ENCODE measurements around the gene MMP25. TPM values are rescaled to one million over a fixed set of nuclear protein-coding genes. Genes with fewer than 3 reads are reported as not detected.
A peak's percentile ranks its signal among the peaks of the same experiment; 100 is the strongest.

MMP25 gene
- total RNA-seq, 4 donors from 2014 or later: 1.2 to 38.8 (median 2.2) TPM

DNA sequence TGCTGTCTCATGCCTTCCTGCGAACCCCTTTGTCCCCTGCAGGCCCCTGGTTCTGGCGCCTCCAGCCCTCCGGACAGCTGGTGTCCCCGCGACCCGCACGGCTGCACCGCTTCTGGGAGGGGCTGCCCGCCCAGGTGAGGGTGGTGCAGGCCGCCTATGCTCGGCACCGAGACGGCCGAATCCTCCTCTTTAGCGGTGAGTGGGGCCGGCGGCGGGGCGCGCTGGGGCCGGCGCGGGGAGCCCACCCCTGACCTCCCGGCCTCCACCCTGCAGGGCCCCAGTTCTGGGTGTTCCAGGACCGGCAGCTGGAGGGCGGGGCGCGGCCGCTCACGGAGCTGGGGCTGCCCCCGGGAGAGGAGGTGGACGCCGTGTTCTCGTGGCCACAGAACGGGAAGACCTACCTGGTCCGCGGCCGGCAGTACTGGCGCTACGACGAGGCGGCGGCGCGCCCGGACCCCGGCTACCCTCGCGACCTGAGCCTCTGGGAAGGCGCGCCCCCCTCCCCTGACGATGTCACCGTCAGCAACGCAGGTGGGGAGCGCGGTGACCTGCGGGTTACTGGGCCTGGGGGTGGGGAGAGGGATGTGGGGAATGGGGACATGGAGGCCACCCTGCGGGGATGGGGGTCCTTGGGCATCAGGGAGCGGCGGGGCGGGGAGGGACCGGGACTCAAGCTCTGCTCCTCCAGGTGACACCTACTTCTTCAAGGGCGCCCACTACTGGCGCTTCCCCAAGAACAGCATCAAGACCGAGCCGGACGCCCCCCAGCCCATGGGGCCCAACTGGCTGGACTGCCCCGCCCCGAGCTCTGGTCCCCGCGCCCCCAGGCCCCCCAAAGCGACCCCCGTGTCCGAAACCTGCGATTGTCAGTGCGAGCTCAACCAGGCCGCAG lies 12.0 kb downstream of the MMP25 start:
- no peak for DNase-seq (ENCODE audit: low spot score)
- TF ChIP-seq, protein P1, sequence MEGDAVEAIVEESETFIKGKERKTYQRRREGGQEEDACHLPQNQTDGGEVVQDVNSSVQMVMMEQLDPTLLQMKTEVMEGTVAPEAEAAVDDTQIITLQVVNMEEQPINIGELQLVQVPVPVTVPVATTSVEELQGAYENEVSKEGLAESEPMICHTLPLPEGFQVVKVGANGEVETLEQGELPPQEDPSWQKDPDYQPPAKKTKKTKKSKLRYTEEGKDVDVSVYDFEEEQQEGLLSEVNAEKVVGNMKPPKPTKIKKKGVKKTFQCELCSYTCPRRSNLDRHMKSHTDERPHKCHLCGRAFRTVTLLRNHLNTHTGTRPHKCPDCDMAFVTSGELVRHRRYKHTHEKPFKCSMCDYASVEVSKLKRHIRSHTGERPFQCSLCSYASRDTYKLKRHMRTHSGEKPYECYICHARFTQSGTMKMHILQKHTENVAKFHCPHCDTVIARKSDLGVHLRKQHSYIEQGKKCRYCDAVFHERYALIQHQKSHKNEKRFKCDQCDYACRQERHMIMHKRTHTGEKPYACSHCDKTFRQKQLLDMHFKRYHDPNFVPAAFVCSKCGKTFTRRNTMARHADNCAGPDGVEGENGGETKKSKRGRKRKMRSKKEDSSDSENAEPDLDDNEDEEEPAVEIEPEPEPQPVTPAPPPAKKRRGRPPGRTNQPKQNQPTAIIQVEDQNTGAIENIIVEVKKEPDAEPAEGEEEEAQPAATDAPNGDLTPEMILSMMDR (IDR thresholded peaks at IDR 0.05): no peak
- ATAC-seq (ENCODE audit: low FRiP score): peak; percentile 16

DNA sequence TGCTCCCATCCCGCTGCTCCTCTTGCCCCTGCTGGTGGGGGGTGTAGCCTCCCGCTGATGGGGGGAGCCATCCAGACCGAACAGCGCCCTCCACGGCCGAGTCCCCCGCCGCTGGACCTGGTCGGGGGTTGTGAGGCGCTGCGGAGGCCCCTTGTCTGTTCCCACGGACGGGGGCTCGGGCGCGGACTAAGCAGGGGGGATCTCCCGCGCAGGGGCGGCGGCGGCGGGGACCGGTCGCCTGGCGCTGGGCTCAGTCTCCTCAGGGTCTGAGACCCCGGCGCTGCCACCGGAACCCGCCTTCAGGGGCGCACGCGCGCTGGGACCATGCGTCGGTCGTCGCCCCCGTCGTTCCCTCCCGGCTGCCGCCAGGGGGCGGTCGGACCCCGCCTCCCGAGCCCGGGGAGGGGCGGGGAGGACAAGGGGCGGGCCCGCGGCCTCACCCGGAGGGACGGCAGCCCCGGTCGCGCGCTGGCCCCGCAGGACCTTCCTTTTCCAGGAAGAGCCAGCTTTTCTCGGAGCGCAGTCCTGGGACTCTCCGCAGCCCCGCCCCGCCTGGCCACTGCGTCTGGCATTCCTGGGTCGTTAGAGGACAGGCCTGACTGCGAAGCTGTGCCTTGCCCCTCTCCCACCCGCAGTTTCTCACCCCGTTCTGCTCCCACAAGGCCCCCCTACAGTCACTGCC lies 12.8 kb downstream of the MMP25 start:
- ATAC-seq (ENCODE audit: low FRiP score): peak; percentile 91

DNA sequence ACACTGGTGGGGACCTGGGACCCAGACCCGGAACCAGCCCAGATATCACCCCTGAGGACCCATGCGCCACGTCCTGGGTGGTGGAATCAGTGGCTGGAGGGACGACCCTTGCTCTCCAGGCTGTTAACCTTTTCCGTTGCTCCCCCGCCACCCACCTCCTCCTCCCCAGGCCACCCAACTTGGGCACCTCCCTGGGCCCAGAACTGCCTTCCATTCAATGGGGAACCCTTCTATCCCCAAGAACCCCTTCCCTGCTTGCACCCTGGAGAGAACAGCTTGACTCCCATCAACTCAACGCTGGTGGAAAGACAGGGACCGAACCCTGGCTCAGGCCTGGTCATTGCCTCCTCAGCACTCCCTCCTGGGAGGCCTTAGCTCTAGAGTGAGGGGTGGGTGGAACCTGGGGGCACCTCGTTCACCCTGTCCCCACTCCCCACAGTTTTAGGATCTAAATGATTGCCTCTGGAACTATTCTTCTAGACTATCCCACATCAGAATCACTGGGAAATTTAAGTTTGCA lies 13.4 kb downstream of the MMP25 start:
- ATAC-seq (ENCODE audit: low FRiP score): peak; percentile 5
- DNase-seq (ENCODE audit: low spot score): no peak
- TF ChIP-seq, protein P1 (IDR thresholded peaks at IDR 0.05): no peak

More for the DNA sequence above, 12.8 kb downstream of the MMP25 start:
- DNase-seq (ENCODE audit: low spot score): peak; percentile 42
- TF ChIP-seq, protein P1 (IDR thresholded peaks at IDR 0.05): peak in 2 of 3 donors; percentile 86 to 97

DNA sequence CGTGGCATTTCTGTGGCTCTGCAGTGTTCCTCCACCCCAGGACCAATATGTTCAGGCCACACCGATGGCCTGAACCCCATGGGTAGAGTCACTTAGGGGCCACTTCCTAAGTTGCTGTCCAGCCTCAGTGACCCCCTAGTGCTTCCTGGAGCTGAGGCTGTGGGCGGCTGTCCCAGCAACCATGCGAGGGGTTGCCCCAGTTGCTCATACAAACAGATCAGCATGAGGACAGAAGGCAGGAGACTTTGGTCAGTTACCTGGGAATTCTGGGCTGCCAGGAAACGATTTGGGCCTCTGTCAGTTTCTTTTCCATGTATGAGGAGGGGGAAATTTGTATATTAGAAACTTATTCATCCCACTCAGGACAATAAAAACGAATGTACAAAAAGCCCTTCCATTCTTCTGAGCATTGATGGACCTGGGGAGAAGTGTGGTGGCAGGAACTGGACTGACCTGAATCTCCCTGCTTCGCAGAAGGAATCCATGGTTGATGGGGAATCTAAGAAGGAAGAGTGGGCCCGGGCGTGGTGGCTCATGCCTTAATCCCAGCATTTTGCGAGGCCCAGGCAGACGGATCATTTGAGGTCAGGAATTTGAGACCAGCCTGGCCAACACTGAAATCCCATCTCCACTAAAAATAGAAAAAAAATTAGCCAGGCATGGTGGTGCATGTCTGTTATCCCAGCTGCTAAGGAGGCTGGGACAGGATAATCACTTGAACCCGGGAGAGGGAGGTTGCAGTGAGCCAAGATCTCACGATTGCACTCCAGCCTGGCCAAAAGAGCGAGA lies 14.2 kb downstream of the MMP25 start:
- no peak for ATAC-seq (ENCODE audit: low FRiP score)
- TF ChIP-seq, protein P1 (IDR thresholded peaks at IDR 0.05): no peak
- DNase-seq (ENCODE audit: low spot score): no peak

DNA sequence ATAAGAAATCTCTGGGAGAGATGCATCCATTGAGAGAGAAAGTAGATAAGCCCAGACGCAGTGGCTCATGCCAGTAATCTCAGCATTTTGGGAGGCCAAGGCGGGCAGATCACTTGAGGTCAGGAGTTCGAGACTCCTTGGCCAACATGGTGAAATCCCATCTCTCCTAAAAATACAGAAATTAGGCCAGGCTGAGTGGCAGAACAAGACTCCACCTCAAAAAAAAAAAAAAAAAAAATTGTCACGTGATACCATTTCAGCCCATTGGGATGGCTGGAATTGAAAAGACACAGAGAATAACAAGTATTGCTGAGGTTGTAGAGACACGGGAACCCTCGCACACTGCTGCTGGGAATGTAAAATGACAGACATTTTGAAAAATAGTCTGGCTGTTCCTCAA lies 16.2 kb downstream of the MMP25 start:
- DNase-seq (ENCODE audit: low spot score) (no peak), ATAC-seq (ENCODE audit: low FRiP score) (no peak)
- TF ChIP-seq, protein P1 (IDR thresholded peaks at IDR 0.05): no peak

DNA sequence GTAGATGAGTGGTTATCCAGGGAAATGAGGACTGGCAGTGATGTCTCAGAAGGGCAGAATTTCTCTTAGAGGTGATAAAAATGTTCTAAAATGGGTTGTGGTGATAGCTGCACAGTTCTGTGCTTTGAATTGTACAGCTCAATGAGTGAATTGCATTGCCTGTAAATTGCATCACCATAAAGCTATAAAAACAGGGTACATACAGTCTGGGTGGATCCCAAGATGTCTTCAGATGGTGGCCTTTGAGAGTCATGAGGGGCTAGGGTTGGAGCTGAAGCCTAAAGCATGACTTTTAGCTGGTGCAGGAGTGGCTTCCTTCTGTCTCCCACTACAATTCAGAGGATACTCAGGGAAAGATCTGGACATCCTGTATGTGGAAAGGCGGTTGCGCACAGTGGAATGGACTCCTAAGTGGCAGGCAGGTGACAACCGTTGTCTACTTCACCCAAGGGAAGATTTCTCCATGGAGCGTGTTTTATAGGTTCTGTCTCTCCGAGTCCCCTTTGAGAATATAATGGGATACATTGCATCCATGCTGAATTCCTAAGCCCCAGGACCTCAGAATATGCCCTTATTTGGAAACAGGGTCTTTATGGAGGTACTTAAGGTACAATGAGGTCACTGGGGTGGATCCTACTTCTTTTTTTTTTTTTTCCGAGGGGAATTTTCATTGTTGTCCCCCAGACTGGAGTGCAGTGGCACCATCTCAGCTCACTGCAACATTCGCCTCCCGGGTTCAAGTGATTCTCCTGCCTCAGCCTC lies 17.4 kb downstream of the MMP25 start:
- no peak for ATAC-seq (ENCODE audit: low FRiP score)
- no peak for DNase-seq (ENCODE audit: low spot score)
- TF ChIP-seq, protein P1 (IDR thresholded peaks at IDR 0.05): no peak

Measured in omental fat pad (tissue), 4 donors.